GM20431 (cell line): ENCODE data around the gene PDZRN4.
"Not testable (repeated sequence)": the region's sequence is repeated elsewhere in the genome, so short reads cannot be mapped to it uniquely, and the experiment has no call there.

Experiments
- in situ Hi-C: fragments of 300-500 bp; cut with MseI, MboI; formaldehyde crosslinking; loops from one replicate; pipeline ENCODE4 v1.15.0; 2020; ENCODE audit warnings: low sequenced_read_pairs; ENCODE audit not compliant: unreplicated experiment

The PDZRN4 gene

GRCh38 chr12:41532072-41532471 is 344.0 kb downstream of the PDZRN4 start:
- in situ Hi-C loops, result no loop called here

GRCh38 chr12:41536813-41537490 is 348.8 kb downstream of the PDZRN4 start:
- in situ Hi-C loops, result no loop called here

GRCh38 chr12:41537522-41537921 is 349.4 kb downstream of the PDZRN4 start:
- in situ Hi-C loops, result no loop called here

GRCh38 chr12:41545761-41546160 is 357.6 kb downstream of the PDZRN4 start:
- in situ Hi-C loops, result no loop called here

GRCh38 chr12:41547071-41547470 is 359.0 kb downstream of the PDZRN4 start:
- in situ Hi-C loops, result not testable (repeated sequence)

GRCh38 chr12:41548926-41549325 is 360.8 kb downstream of the PDZRN4 start:
- in situ Hi-C loops, result no loop called here

- in situ Hi-C loops, result no loop called here
Observed at GRCh38 chr12:41552588-41552987, 364.5 kb downstream of the PDZRN4 start.

GRCh38 chr12:41556176-41556575 is 368.1 kb downstream of the PDZRN4 start:
- in situ Hi-C loops, result no loop called here

- in situ Hi-C loops, result no loop called here
Observed at GRCh38 chr12:41557344-41557743, 369.2 kb downstream of the PDZRN4 start.

GRCh38 chr12:41558671-41559070 is 370.6 kb downstream of the PDZRN4 start:
- in situ Hi-C loops, result no loop called here

GRCh38 chr12:41563051-41563450 is 374.9 kb downstream of the PDZRN4 start:
- in situ Hi-C loops, result no loop called here

- in situ Hi-C loops, result no loop called here
Observed at GRCh38 chr12:41564816-41565215, 376.7 kb downstream of the PDZRN4 start.

- in situ Hi-C loops, result no loop called here
Observed at GRCh38 chr12:41566703-41567102, 378.6 kb downstream of the PDZRN4 start.

- in situ Hi-C loops, result no loop called here
Observed at GRCh38 chr12:41573445-41573844, 385.3 kb downstream of the PDZRN4 start.

- in situ Hi-C loops, result no loop called here
Observed at GRCh38 chr12:41576925-41577324, 388.8 kb downstream of the PDZRN4 start.

- in situ Hi-C loops, result no loop called here
Observed at GRCh38 chr12:41577995-41578394, 389.9 kb downstream of the PDZRN4 start.

GRCh38 chr12:41585784-41586183 is 397.7 kb downstream of the PDZRN4 start:
- in situ Hi-C loops, result no loop called here

- in situ Hi-C loops, result no loop called here
Observed at GRCh38 chr12:41587574-41587973, 399.5 kb downstream of the PDZRN4 start.

GRCh38 chr12:41589878-41590277 is 401.8 kb downstream of the PDZRN4 start:
- in situ Hi-C loops, result no loop called here

- in situ Hi-C loops, result no loop called here
Observed at GRCh38 chr12:41596190-41596589, 408.1 kb downstream of the PDZRN4 start.

GRCh38 chr12:41604830-41605229 is 416.7 kb downstream of the PDZRN4 start:
- in situ Hi-C loops, result no loop called here

- in situ Hi-C loops, result no loop called here
Observed at GRCh38 chr12:41605545-41606305, 417.6 kb downstream of the PDZRN4 start.
